Psoas muscle (tissue), 8 donors: ENCODE data around the gene FAM81A. TPM values are rescaled to one million over a fixed set of nuclear protein-coding genes. Genes with fewer than 3 reads are reported as not detected.
"Not testable (repeated sequence)": the region's sequence is repeated elsewhere in the genome, so short reads cannot be mapped to it uniquely, and the experiment has no call there.

ENCODE experiments used
- ATAC-seq, 4 donors: fragments of 200-7000 bp; cut with Tn5 transposase; one replicate each; pipeline ENCODE4 v1.9.1; 2020; ENCODE audit warnings: moderate library complexity in 3 of 4, mild to moderate bottlenecking in 2 of 4
- DNase-seq, 2 donors: peaks; one replicate each; pipeline ENCODE4 v3.0.0-alpha.2; 2020
- H3K27ac ChIP-seq: fragments of 200-600 bp; one replicate; pipeline ENCODE4 v1.8.0; 2022
- H3K27me3 ChIP-seq, 3 donors: fragments of 200-600 bp in 1 of 3; one replicate each; pipeline versions ENCODE4 v1.6.1 to v1.8.0; 2013 to 2022; ENCODE audit warnings: low read length in 2 of 3, mild to moderate bottlenecking in 2 of 3, moderate library complexity in 1 of 3; ENCODE audit not compliant: insufficient read depth in 3 of 3
- H3K36me3 ChIP-seq, 2 donors: fragments of 200-600 bp in 1 of 2; one replicate each; pipeline versions ENCODE4 v1.6.1 to v1.8.0; 2013 to 2022; ENCODE audit warnings: low read depth in 1 of 2, mild to moderate bottlenecking in 1 of 2, moderate library complexity in 1 of 2; ENCODE audit not compliant: insufficient read depth in 1 of 2
- H3K4me1 ChIP-seq: fragments of 200-600 bp; one replicate; pipeline ENCODE4 v1.8.0; 2022
- H3K4me3 ChIP-seq: fragments of 200-600 bp; one replicate; pipeline ENCODE4 v1.8.0; 2022; ENCODE audit warnings: mild to moderate bottlenecking
- H3K9me3 ChIP-seq: fragments of 200-600 bp; one replicate; pipeline ENCODE4 v1.8.0; 2022
- WGBS, 3 donors: extraction: QIAGEN DNeasy Blood & Tissue Kit; methylation state at CpG; one replicate each; pipeline versions ENCODE4 v1.1.6 to v1.1.7; 2013; 5-methylcytosine and 5-hydroxymethylcytosine counted together
- intact Hi-C, 2 donors: fragments of 100-400 bp; cut with DNase I; formaldehyde crosslinking; loops; one replicate each; pipeline versions ENCODE4 v1.11.0 to v1.14.2; 2022
- polyA plus RNA-seq, 3 donors: library from polyadenylated mRNA; stranded (reverse); fragments of 200-250 nt; gene quantifications; one replicate each; pipeline ENCODE4 v1.2.3, GENCODE V29; 2013
- total RNA-seq, 4 donors: library from RNA; stranded (reverse); fragmentation: NEBNext Ultra II Directional in 2 of 4; extraction: Animal tissue kit (Norgen Biotek cat#: 25700) in 2 of 4; gene quantifications; one replicate each; pipeline versions ENCODE4 v1.2.1 to v1.2.4, GENCODE V29; 2021 to 2023
- TF ChIP-seq, protein P1 (sequence below): fragments of 200-600 bp; IDR thresholded peaks from one replicate; pipeline ENCODE4 v1.8.0; 2022; ENCODE audit warnings: antibody characterized with exemption
- donor health status: healthy with polysubstance abuse.
- donor health status: DM: no; HTN: no; CAD: no; lungs with moderate emphysema.
- donor health status: Bipolar disorder and iron deficiency.
- donor health status: healthy.
- donor health status: DM: yes; HTN: yes; CAD: no.
- donor health status: DM: no; HTN: no; CAD: no.
- donor health status: DM: no; HTN: no; CAD: no.
- donor health status: DM: yes; HTN: yes; CAD: no.

Gene FAM81A
- total and polyA plus RNA-seq, 7 donors, result 0.32 to 1.4 (median 0.55) TPM

DNA sequence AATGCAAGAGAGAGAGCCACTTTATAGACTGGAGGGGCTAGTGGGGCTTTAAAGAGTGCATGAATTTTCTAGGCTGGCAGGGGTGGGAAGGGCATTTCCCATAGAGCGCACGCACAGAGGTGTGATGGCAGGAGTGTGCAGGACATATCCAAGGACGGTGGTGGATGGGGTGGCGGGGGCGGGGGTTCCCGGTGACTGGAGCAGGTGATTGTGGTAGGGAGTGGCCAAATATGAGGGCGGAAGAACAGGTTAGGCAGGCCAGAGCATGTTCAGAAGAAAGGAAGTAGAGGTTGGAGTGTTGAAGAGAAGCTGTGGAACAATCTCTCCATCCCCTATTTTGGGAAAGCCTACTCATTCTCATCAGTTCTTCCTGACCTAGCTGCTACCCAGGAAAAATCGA, 18.1 kb downstream of the FAM81A start:
- Histone ChIP-seq H3K27me3 (no peaks in the 10 kb centered on the region), H3K4me3 (no peak overlapping the region), H3K36me3 (no peaks in the 10 kb centered on the region), H3K9me3 (no peaks in the 10 kb centered on the region), H3K4me1 (no peaks in the 10 kb centered on the region), H3K27ac (no peak overlapping the region)
- ATAC-seq (no peak), DNase-seq (no peak)
- intact Hi-C loops, result no loop called here
- TF ChIP-seq, protein P1, sequence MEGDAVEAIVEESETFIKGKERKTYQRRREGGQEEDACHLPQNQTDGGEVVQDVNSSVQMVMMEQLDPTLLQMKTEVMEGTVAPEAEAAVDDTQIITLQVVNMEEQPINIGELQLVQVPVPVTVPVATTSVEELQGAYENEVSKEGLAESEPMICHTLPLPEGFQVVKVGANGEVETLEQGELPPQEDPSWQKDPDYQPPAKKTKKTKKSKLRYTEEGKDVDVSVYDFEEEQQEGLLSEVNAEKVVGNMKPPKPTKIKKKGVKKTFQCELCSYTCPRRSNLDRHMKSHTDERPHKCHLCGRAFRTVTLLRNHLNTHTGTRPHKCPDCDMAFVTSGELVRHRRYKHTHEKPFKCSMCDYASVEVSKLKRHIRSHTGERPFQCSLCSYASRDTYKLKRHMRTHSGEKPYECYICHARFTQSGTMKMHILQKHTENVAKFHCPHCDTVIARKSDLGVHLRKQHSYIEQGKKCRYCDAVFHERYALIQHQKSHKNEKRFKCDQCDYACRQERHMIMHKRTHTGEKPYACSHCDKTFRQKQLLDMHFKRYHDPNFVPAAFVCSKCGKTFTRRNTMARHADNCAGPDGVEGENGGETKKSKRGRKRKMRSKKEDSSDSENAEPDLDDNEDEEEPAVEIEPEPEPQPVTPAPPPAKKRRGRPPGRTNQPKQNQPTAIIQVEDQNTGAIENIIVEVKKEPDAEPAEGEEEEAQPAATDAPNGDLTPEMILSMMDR, result no peak
- 74 to 78% (median 77%) methylated on average over 8 of the region's 8 CpGs for WGBS, 3 donors

DNA sequence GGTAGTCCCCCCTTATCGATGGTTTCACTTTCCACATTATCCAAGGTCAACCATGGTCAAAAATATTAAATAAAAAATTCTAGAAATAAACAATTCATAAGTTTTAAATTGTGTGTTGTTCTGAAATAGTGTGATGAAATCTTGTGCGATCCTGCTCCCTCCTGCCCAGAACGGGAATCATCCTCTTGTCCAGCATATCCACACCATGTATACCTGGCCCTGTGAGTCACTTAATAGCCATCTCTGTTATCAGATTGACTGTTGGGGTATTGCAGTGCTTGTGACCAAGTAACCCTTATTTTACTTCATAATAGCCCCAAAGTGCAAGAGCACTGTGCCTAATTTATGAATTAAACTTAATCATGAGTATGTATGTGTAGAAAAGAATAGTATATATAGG, 19.1 kb downstream of the FAM81A start:
- no peak overlapping the region for H3K27ac ChIP-seq
- H3K27me3 ChIP-seq, result no peaks in the 10 kb centered on the region
- TF ChIP-seq, protein P1, result no peak
- no peak for ATAC-seq
- H3K9me3 ChIP-seq, result no peaks in the 10 kb centered on the region
- DNase-seq, result no peak
- no peaks in the 10 kb centered on the region for H3K36me3 ChIP-seq
- intact Hi-C loops, result no loop called here
- H3K4me1 ChIP-seq, result no peaks in the 10 kb centered on the region
- no peak overlapping the region for H3K4me3 ChIP-seq
- WGBS, 3 donors, result 72 to 77% (median 74%) methylated on average over 3 of the region's 3 CpGs

DNA sequence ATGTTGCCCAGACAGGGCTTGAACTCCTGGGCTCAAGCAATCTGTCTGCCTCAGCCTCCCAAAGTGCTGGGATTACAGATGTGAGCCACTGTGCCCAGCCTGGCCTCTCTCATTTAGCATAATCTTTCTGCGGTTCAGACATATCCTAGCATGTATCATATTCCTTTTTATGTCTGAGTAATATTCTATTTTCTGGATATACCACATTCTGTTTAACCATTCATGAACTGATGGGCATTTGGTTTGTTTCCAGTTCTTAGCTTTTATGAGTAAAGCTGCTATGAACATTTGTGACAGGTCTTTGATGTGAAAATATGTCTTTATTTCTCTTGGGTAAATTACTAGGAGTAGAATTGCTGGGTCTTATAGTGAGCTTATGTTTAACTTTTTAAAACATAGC, 23.5 kb downstream of the FAM81A start:
- Histone ChIP-seq H3K27me3 (no peaks in the 10 kb centered on the region), H3K27ac (no peak overlapping the region), H3K9me3 (peaks cover 4% of the 10 kb centered on the region), H3K36me3 (no peaks in the 10 kb centered on the region), H3K4me3 (no peak overlapping the region), H3K4me1 (no peaks in the 10 kb centered on the region)
- DNase-seq, result no peak
- TF ChIP-seq, protein P1, result no peak
- 90 to 100% (median 100%) methylated on average over 1 of the region's 1 CpG for WGBS, 3 donors
- no peak for ATAC-seq
- intact Hi-C loops, result no loop called here

DNA sequence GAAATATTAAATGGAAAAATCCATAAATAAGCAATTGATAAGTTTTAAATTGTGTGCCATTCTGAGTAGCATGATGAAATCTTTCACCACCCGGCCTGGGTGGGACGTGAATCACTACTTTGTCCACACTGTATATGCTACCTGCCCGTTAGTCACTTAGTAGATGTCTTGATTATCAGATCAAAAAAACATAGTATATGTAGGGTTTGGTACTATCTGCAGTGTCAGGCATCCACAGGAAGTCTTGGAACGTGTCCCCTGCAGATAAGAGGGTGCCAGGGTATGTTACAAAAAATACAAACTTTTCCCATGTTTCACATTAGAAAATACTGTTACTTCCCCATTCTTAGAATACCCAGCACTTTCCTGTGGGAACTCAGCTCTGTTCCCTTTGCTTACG, 35.2 kb downstream of the FAM81A start:
- TF ChIP-seq, protein P1, result no peak
- Histone ChIP-seq H3K4me1 (no peaks in the 10 kb centered on the region), H3K36me3 (no peaks in the 10 kb centered on the region), H3K27me3 (no peaks in the 10 kb centered on the region), H3K9me3 (no peaks in the 10 kb centered on the region), H3K4me3 (no peak overlapping the region), H3K27ac (no peak overlapping the region)
- WGBS, 3 donors, result 78 to 87% (median 80%) methylated on average over 5 of the region's 5 CpGs
- intact Hi-C loops, result no loop called here
- DNase-seq, result no peak
- no peak for ATAC-seq

DNA sequence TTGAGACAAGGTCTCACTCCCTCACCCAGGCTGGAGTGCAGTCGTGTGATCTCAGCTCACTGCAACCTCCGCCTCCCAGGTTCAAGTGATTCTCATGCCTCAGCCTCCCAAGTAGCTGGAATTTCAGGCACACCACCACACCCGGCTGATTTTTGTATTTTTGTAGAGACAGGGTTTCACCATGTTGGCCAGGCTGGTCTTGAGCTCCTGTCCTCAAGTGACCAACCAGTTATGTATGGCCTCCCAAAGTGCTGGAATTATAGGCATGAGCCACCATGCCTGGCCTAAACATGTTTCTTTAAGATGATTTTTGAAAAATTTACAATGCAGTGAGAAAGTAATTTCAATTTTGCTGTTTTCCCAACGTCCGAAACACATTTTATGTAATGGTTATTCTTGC, 37.2 kb downstream of the FAM81A start:
- intact Hi-C loops, H3K4me3 ChIP-seq, H3K9me3 ChIP-seq, H3K27ac ChIP-seq, DNase-seq, H3K36me3 ChIP-seq, H3K4me1 ChIP-seq, ATAC-seq, H3K27me3 ChIP-seq: not testable (repeated sequence)
- whole genome bisulfite sequencing, 3 donors, result 90 to 95% (median 91%) methylated on average over 5 of the region's 5 CpGs
